GM12878 (cell line): ENCODE measurements around the gene SNRNP25.

Experiments
- ATF3 ChIP-seq: IDR thresholded peaks from 2 replicates; pipeline ENCODE4 v1.6.1; 2011; ENCODE audit warnings: low read depth, mild to moderate bottlenecking, low read length, moderate library complexity, borderline replicate concordance; ENCODE audit errors: extremely low read depth
- CBX3 ChIP-seq: fragments of 200-600 bp; sonication (generic); IDR thresholded peaks from 2 replicates; pipeline ENCODE4 v1.6.1; 2016; ENCODE audit warnings: low read depth, borderline replicate concordance
- CTCF ChIP-seq, 3 experiments: IDR thresholded peaks in 2 of 3; conservative IDR thresholded peaks in 1 of 3; 2 replicates each; pipeline ENCODE4 v1.5.1; 2011; ENCODE audit warnings: low read depth in 3 of 3, low read length in 3 of 3, mild to moderate bottlenecking in 3 of 3, control low read depth in 2 of 3, moderate library complexity in 2 of 3, inconsistent platforms in 1 of 3, mixed read lengths in 1 of 3; ENCODE audit not compliant: control insufficient read depth in 2 of 3, insufficient read depth in 1 of 3; ENCODE audit errors: extremely low read depth in 1 of 3
- EZH2 ChIP-seq: IDR thresholded peaks from 2 replicates; pipeline ENCODE4 v1.6.1; 2012; ENCODE audit warnings: low read depth, mild to moderate bottlenecking, control low read depth, inconsistent platforms, low read length, borderline replicate concordance; ENCODE audit not compliant: control insufficient read depth
- HCFC1 ChIP-seq: fragments of 150-350 bp; IDR thresholded peaks from 2 replicates; pipeline ENCODE4 v1.6.1; 2014; ENCODE audit warnings: low read length
- HDAC6 ChIP-seq: fragments of 200-600 bp; sonication (generic); IDR thresholded peaks from one replicate; pipeline ENCODE4 v1.8.0; 2017; ENCODE audit warnings: antibody characterized with exemption; ENCODE audit not compliant: unreplicated experiment
- POLR2A ChIP-seq: IDR thresholded peaks from 2 replicates; pipeline ENCODE4 v1.6.1; 2011; ENCODE audit warnings: low read depth, mild to moderate bottlenecking, low read length
- SMARCA5 ChIP-seq: fragments of 450-650 bp; IDR thresholded peaks from 2 replicates; pipeline ENCODE4 v1.6.1; 2017; ENCODE audit warnings: mild to moderate bottlenecking
- SPI1 ChIP-seq: IDR thresholded peaks from 2 replicates; pipeline ENCODE4 v1.6.1; 2011; ENCODE audit warnings: low read depth, mild to moderate bottlenecking, low read length, moderate library complexity, borderline replicate concordance; ENCODE audit not compliant: insufficient read depth
- SUPT20H ChIP-seq: IDR thresholded peaks from 2 replicates; pipeline ENCODE4 v1.6.1; 2011; ENCODE audit warnings: low read depth, mild to moderate bottlenecking, low read length, moderate library complexity, borderline replicate concordance; ENCODE audit not compliant: control insufficient read depth
- ZNF24 ChIP-seq: fragments of 450-650 bp; IDR thresholded peaks from 2 replicates; pipeline ENCODE4 v1.6.1; 2017; ENCODE audit warnings: antibody characterized with exemption, mild to moderate bottlenecking

GRCh38 chr16:9903-10665 is 43.5 kb upstream of the SNRNP25 start:
- TF ChIP-seq CBX3: no peak
- no peak for TF ChIP-seq SPI1
- no peak for TF ChIP-seq CTCF (IDR thresholded peaks at IDR 0.05 in 2 of 3, conservative IDR thresholded peaks at IDR 0.05 in 1 of 3; ENCODE audit: control insufficient read depth in 2 of 3, extremely low read depth in 1 of 3, insufficient read depth in 1 of 3, low read depth in 3 of 3, low read length in 3 of 3)
- TF ChIP-seq SUPT20H: no peak
- TF ChIP-seq POLR2A: no peak
- TF ChIP-seq HCFC1: no peak
- no peak for TF ChIP-seq ZNF24
- TF ChIP-seq ATF3: no peak
- no peak for TF ChIP-seq SMARCA5
- no peak for TF ChIP-seq HDAC6
- TF ChIP-seq EZH2: no peak
